Fibroblast of lung (primary cell): ENCODE data around the gene ELFN1. TPM values are rescaled to one million over a fixed set of nuclear protein-coding genes. Genes with fewer than 3 reads are reported as not detected.

Source experiments
- DNase-seq, 2 donors: peaks; one replicate each; pipeline versions ENCODE4 v3.0.0 to v3.0.0-alpha.2; 2010; ENCODE audit warnings: low read depth in 2 of 2
- H2AFZ ChIP-seq: 2 replicates; pipeline ENCODE4 v1.5.1; 2012; ENCODE audit warnings: low read length, control low read depth, inconsistent platforms
- H3K27ac ChIP-seq: 2 replicates; pipeline ENCODE4 v1.5.1; 2011; ENCODE audit warnings: low read length, control low read depth; ENCODE audit not compliant: insufficient read depth
- H3K27me3 ChIP-seq: 2 replicates; pipeline ENCODE4 v1.5.1; 2011; ENCODE audit warnings: mild to moderate bottlenecking, low read length; ENCODE audit not compliant: control insufficient read depth, insufficient read depth
- H3K36me3 ChIP-seq: 2 replicates; pipeline ENCODE4 v1.5.1; 2011; ENCODE audit warnings: low read length; ENCODE audit not compliant: control insufficient read depth, insufficient read depth
- H3K4me1 ChIP-seq: 2 replicates; pipeline ENCODE4 v1.5.1; 2011; ENCODE audit warnings: low read length; ENCODE audit not compliant: control insufficient read depth, insufficient read depth; ENCODE audit errors: extremely low read depth
- H3K4me2 ChIP-seq: 2 replicates; pipeline ENCODE4 v1.5.1; 2011; ENCODE audit warnings: low read length, control low read depth; ENCODE audit not compliant: insufficient read depth; ENCODE audit errors: extremely low read depth
- H3K4me3 ChIP-seq, 4 experiments: fragments of 200-600 bp in 1 of 4; sonication (generic) in 1 of 4; replicated peaks in 1 of 4; 2 replicates each; pipeline ENCODE4 v1.5.1; 2011 to 2016; ENCODE audit warnings: low read length in 4 of 4, low read depth in 3 of 4, mild to moderate bottlenecking in 3 of 4, control low read depth in 2 of 4, inconsistent platforms in 1 of 4, mixed read lengths in 1 of 4; ENCODE audit not compliant: insufficient read depth in 1 of 4; ENCODE audit errors: control extremely low read depth in 1 of 4
- H3K79me2 ChIP-seq: 2 replicates; pipeline ENCODE4 v1.5.1; 2012; ENCODE audit warnings: mild to moderate bottlenecking, low read length, inconsistent platforms; ENCODE audit not compliant: control insufficient read depth, insufficient read depth
- H3K9ac ChIP-seq: 2 replicates; pipeline ENCODE4 v1.5.1; 2011; ENCODE audit warnings: mild to moderate bottlenecking, low read length, control low read depth; ENCODE audit not compliant: insufficient read depth
- H3K9me3 ChIP-seq: 2 replicates; pipeline ENCODE4 v1.5.1; 2012; ENCODE audit warnings: low read depth, low read length; ENCODE audit not compliant: control insufficient read depth, insufficient read depth
- H4K20me1 ChIP-seq: 2 replicates; pipeline ENCODE4 v1.5.1; 2011; ENCODE audit warnings: low read length; ENCODE audit not compliant: control insufficient read depth, insufficient read depth; ENCODE audit errors: extremely low read depth
- EZH2 ChIP-seq: IDR thresholded peaks from 2 replicates; pipeline ENCODE4 v1.5.1; 2012; ENCODE audit warnings: low read length, control low read depth, mild to moderate bottlenecking; ENCODE audit errors: missing control alignments
- polyA plus RNA-seq, 2 donors: library from polyadenylated mRNA; depleted of rRNA in 1 of 2; stranded (reverse) in 1 of 2; unstranded in 1 of 2; fragments of >200 nt; gene quantifications; 2 replicates each; pipeline ENCODE4 v1.2.1, GENCODE V29; 2011 to 2012; ENCODE audit warnings: missing spikeins in 1 of 2
- total RNA-seq: library from RNA; depleted of rRNA; stranded (reverse); fragments of >200 nt; gene quantifications from 2 replicates; pipeline ENCODE4 v1.2.1, GENCODE V29; 2014
- TF ChIP-seq, protein P1 (sequence below), 2 donors: IDR thresholded peaks in 1 of 2; conservative IDR thresholded peaks in 1 of 2; 1 replicate in 1 of 2; 2 replicates in 1 of 2; pipeline ENCODE4 v1.5.1; 2011 to 2012; ENCODE audit warnings: low read length in 2 of 2, control low read depth in 1 of 2, inconsistent platforms in 1 of 2, low read depth in 1 of 2, mild to moderate bottlenecking in 1 of 2

ELFN1 gene
- total and polyA plus RNA-seq, 2 donors (not counting 1 experiment from before 2014, with no cell fraction given) = 0.16 to 0.33 TPM

DNA sequence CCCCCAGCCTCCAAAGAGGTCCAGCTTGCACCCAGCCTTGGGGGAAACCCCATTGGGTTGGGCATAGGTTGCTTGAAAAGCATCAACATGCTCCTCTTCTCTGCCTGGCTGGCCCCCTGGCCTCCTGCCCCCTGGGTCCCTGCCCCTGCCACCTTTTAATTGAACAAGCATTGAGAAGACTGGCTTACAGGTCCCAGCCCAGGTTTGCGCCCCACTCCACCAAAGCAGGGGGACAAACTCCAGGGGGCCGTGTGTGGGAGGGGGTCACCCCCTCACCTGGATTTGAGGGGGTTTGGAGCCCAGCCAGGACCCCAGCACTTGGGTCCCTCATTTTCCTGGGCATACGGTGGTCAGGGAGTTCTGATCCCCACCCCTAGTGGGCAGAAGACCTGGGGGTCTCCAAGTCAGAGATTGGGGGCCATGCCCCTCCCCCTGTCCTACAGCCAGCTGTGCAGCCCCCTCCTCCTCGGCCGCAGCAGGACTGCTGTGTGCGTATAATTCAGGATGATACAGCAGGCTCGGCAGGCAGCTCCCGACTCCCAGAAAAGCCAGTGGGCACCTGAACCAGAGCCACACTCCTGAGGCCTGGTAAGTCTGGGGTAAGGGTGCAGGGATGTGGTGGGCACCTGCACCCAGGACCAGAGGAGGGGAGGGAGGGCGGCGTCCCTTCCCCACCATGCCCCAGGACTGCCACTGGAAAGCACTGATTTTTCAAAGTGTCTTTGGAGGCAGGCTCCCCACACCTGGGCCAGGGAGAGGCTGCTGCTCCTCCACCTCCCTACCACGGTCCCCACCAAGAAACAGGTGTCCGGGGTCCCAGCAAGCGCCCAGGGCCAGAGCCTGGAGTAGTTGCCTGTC lies 1.7 kb downstream of the ELFN1 start:
- no peak overlapping the region for H3K9ac ChIP-seq
- H3K4me3 ChIP-seq = no peak overlapping the region
- no peak overlapping the region for H3K4me2 ChIP-seq
- no peak overlapping the region for H2AFZ ChIP-seq
- no peaks in the 10 kb centered on the region for H3K79me2 ChIP-seq
- no peak for DNase-seq
- H3K36me3 ChIP-seq = no peaks in the 10 kb centered on the region
- H3K27me3 ChIP-seq = peaks cover 15% of the 10 kb centered on the region
- no peaks in the 10 kb centered on the region for H4K20me1 ChIP-seq
- no peak overlapping the region for H3K27ac ChIP-seq
- no peaks in the 10 kb centered on the region for H3K4me1 ChIP-seq
- no peaks in the 10 kb centered on the region for H3K9me3 ChIP-seq
- TF ChIP-seq, protein P1, sequence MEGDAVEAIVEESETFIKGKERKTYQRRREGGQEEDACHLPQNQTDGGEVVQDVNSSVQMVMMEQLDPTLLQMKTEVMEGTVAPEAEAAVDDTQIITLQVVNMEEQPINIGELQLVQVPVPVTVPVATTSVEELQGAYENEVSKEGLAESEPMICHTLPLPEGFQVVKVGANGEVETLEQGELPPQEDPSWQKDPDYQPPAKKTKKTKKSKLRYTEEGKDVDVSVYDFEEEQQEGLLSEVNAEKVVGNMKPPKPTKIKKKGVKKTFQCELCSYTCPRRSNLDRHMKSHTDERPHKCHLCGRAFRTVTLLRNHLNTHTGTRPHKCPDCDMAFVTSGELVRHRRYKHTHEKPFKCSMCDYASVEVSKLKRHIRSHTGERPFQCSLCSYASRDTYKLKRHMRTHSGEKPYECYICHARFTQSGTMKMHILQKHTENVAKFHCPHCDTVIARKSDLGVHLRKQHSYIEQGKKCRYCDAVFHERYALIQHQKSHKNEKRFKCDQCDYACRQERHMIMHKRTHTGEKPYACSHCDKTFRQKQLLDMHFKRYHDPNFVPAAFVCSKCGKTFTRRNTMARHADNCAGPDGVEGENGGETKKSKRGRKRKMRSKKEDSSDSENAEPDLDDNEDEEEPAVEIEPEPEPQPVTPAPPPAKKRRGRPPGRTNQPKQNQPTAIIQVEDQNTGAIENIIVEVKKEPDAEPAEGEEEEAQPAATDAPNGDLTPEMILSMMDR (conservative IDR thresholded peaks at IDR 0.05 in 1 of 2, IDR thresholded peaks at IDR 0.05 in 1 of 2; ENCODE audit: low read depth in 1 of 2, low read length in 2 of 2) = no peak
- TF ChIP-seq EZH2 = no peak

DNA sequence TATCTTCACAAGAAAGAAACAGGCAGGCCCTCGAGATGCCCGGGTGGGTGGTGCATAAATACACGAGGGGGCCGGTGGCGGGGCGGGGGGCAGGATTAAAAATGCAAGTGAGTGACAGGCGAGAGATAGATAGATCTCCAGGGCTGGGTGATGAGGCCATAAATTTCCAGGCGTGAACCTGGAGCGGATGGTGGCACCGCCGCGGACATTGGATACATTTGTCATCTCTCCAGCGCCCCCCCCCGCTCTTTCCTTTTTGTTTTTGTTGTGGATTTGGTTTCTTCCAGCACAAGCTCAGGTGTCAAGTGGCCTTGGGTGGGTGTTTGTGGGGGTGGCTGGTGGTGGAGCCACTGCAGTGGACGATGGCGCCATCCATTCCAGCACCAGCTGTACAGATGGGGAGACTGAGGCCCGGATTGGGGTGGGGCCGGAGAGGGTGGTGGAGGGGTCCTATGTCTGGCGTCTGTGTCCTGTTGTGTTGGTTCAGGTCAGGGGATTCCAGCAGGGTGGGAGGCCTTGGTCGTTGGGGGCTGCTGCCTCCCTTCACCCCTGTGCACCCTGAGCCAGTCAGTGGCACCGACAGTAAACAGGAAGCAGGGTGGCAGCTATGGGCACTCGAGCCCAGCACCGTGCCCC lies 2.9 kb downstream of the ELFN1 start:
- H4K20me1 ChIP-seq = no peaks in the 10 kb centered on the region
- H3K4me1 ChIP-seq = no peaks in the 10 kb centered on the region
- H3K4me2 ChIP-seq = no peak overlapping the region
- H3K27me3 ChIP-seq = peaks cover 15% of the 10 kb centered on the region
- H3K4me3 ChIP-seq = no peak overlapping the region
- H3K9ac ChIP-seq = no peak overlapping the region
- no peaks in the 10 kb centered on the region for H3K79me2 ChIP-seq
- no peak overlapping the region for H3K27ac ChIP-seq
- H2AFZ ChIP-seq = no peak overlapping the region
- H3K9me3 ChIP-seq = no peaks in the 10 kb centered on the region
- H3K36me3 ChIP-seq = no peaks in the 10 kb centered on the region
- TF ChIP-seq, protein P1 (conservative IDR thresholded peaks at IDR 0.05 in 1 of 2, IDR thresholded peaks at IDR 0.05 in 1 of 2; ENCODE audit: low read depth in 1 of 2, low read length in 2 of 2) = no peak
- no peak for TF ChIP-seq EZH2
- no peak for DNase-seq

DNA sequence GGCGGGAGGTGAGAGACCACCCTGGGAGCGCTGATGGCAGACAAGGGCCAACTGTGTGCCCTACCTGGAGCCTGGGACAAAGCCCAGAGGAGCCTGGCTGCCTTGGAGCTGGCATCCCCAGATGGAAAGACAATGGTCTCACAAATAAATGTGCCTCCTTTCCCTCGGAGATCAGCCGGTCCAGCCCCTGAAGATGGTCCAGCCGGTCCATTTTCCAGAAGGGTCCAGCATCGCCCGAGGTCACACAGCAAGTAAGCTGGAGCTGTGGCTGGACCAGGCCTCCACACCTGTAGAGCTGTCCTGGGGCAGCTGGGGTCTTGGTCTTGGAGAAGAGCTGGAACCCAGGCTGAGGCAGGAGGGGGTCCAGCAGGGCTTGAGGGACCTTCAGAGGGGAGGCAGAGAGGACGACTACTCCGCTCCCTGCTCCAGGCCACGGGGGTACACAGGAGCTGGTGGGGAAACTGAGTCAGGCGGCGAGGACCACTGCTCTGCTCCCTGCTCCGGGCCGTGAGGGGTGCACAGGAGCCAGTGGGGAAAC lies 3.6 kb downstream of the ELFN1 start:
- Histone ChIP-seq H3K4me3 (no peak overlapping the region), H3K27ac (no peak overlapping the region), H3K79me2 (no peaks in the 10 kb centered on the region), H3K27me3 (peaks cover 12% of the 10 kb centered on the region), H3K9ac (no peak overlapping the region), H3K9me3 (no peaks in the 10 kb centered on the region), H4K20me1 (no peaks in the 10 kb centered on the region), H3K4me2 (no peak overlapping the region), H3K4me1 (no peaks in the 10 kb centered on the region), H2AFZ (no peak overlapping the region), H3K36me3 (no peaks in the 10 kb centered on the region)
- TF ChIP-seq, protein P1 (conservative IDR thresholded peaks at IDR 0.05 in 1 of 2, IDR thresholded peaks at IDR 0.05 in 1 of 2; ENCODE audit: low read depth in 1 of 2, low read length in 2 of 2) = no peak
- no peak for TF ChIP-seq EZH2
- DNase-seq = no peak
